HG03025 (cell line): ENCODE measurements around the gene SATB2.

Experiments used
- ATAC-seq: cut with Tn5 transposase; IDR thresholded peaks from one replicate; pipeline ENCODE4 v1.9.1; 2021; ENCODE audit warnings: mild to moderate bottlenecking, moderate library complexity; ENCODE audit not compliant: unreplicated experiment, low FRiP score

SATB2 gene

GRCh38 chr2:199273042-199273511 lies 184.7 kb downstream of the SATB2 start:
- ATAC-seq = no peak

GRCh38 chr2:199261936-199262335 lies 195.8 kb downstream of the SATB2 start:
- no peak for ATAC-seq

- no peak for ATAC-seq
Observed at GRCh38 chr2:199261239-199261638, 196.5 kb downstream of the SATB2 start.

- ATAC-seq = no peak
Observed at GRCh38 chr2:199259671-199260070, 198.1 kb downstream of the SATB2 start.

GRCh38 chr2:199258291-199258690 lies 199.4 kb downstream of the SATB2 start:
- no peak for ATAC-seq

GRCh38 chr2:199257261-199258224 lies 200.2 kb downstream of the SATB2 start:
- ATAC-seq = no peak

GRCh38 chr2:199230091-199230490 lies 227.6 kb downstream of the SATB2 start:
- no peak for ATAC-seq

- ATAC-seq = peak; percentile 75
Observed at GRCh38 chr2:199228887-199229819, 228.6 kb downstream of the SATB2 start.

GRCh38 chr2:199223791-199224190 lies 233.9 kb downstream of the SATB2 start:
- ATAC-seq = no peak

GRCh38 chr2:199220920-199221319 lies 236.8 kb downstream of the SATB2 start:
- ATAC-seq = no peak

- ATAC-seq = no peak
Observed at GRCh38 chr2:199219551-199219950, 238.2 kb downstream of the SATB2 start.
